Subcutaneous adipose tissue (tissue), 4 donors: Measurements from ENCODE around the gene SPATA3. TPM values are rescaled to one million over a fixed set of nuclear protein-coding genes. Genes with fewer than 3 reads are reported as not detected.

Source experiments
- CTCF ChIP-seq: fragments of 450-650 bp; IDR thresholded peaks from one replicate; pipeline ENCODE4 v1.5.1; 2016; ENCODE audit warnings: low read depth, mild to moderate bottlenecking, control low read depth, antibody characterized with exemption, moderate library complexity
- total RNA-seq, 4 donors: library from RNA; depleted of rRNA; stranded (reverse); fragments of >200 nt; gene quantifications; one replicate each; pipeline ENCODE4 v1.1.0, GENCODE V29; 2016

The SPATA3 gene
- not detected for total RNA-seq

DNA sequence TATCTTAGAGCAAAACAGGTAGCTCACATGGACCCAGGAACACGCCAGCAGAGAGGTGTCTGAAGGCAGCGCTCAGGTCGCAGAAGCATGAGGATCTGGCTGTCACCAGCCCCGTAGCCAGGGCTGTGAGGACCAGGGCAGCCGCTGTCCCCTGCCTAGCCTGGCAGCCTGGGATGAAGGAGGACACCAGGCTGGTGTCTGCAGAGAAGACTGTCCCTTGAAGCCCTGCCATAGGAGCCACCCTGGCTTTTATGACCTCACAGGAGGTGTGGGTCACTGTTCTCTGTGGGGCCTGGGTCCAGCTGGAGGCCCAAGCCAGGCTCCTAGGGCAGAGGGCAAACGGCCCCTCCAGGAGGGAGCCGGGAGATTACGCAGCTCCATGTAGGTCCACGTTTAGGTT is at the start of gene SPATA3:
TSS of gene SPATA3 (plus strand) at position 301 of the 400 bp plus-strand sequence. CDS start 113 bp downstream, outside the sequence.
- no peak for TF ChIP-seq CTCF

DNA sequence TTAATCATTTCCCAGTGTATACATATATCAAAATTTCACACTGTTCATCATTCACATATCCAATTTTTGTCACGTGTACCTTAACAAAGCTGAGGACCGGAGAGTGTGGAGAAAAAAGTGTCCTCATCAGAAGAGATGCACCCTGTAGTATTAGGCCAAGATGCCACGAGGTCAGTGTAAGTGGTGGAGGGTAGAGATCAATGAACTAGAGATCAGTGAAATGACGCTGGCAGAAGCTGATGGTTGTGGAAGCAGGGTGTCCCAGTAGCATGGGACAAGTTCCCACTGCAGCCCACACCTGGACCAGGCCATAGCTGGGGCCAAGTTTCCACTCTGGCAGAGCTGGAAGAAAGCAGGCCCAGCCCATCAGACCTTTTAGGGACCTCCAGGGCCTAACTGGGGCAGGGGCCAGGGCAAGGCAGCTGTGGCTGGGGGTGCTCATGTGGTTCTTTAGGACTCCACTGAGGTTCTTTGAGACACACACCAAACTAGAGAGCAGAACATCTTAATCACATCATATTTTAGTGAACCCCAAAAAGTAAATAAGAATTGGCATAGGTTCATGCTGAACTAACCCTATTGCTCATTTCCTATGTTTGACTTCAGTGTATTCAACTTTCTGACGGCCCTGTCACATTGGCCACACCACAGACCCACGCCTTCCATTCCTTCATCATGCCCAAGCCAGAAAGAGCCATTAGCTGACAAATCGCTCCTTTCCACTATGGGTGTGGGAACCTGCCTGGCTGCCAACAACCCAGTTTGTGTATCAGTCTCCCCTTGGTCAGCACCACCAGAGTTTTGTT is 49.3 kb upstream of the SPATA3 start:
- TF ChIP-seq CTCF: no peak

DNA sequence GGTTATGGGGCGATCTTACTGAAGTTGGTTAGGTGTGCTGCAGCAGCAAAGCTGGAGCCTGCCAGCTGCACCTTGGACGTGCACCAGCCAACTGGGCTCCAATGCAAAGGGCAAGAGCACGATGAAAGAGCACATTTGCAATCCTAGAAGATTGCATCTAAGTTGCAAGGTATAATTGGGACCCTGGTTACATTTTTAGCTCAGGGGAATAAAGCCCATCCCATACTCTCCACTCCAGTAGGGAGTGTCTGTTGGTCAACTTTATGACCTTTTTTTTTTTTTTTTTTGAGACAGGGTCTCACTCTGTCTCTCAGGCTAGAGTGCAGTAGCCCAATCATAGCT is 48.7 kb upstream of the SPATA3 start:
- TF ChIP-seq CTCF: no peak

- TF ChIP-seq CTCF: no peak
Measured at GRCh38 chr2:230947908-230948365, 48.0 kb upstream of the SPATA3 start.

GRCh38 chr2:230949966-230950873 is 45.7 kb upstream of the SPATA3 start:
- TF ChIP-seq CTCF: no peak

DNA sequence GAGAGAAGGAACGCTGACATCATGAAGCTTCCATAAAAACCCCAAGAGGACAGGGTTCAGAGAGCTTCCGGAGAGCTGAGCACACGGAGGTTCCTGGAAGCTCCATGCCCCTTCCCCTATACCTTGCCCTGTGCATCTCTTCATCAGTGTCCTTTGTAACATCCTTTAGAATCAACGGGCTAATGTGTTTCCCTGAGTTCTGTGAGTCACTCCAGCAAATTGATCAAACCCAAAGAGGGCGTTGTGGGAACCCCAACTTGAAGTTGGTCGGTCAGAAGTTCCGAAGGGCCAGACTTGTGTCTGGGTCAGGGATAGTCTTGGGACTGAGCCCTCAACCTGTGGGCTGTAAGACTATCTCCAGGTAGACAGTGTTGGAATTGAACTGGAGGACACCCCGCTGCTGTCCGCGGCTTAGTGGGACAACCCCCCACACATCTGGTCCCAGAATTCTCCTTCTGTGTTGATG is 45.0 kb upstream of the SPATA3 start:
- no peak for TF ChIP-seq CTCF

GRCh38 chr2:230951396-230951795 is 44.5 kb upstream of the SPATA3 start:
- TF ChIP-seq CTCF: no peak
